ENCODE data around the gene GABRR1. TPM values are rescaled to one million over a fixed set of nuclear protein-coding genes. Genes with fewer than 3 reads are reported as not detected.

Gene GABRR1
- total RNA-seq, 1 experiment from 2014 or later, result not detected

- no peak for TF ChIP-seq ATF3 (IDR thresholded peaks at IDR 0.05)
- TF ChIP-seq SIN3A (IDR thresholded peaks at IDR 0.05; ENCODE audit: low read depth), result no peak
- no peak for TF ChIP-seq EGR1 (IDR thresholded peaks at IDR 0.05; ENCODE audit: low read depth)
- no peak for TF ChIP-seq POLR2A (IDR thresholded peaks at IDR 0.05; ENCODE audit: borderline replicate concordance, extremely low read depth, insufficient read depth, insufficient read length)
- TF ChIP-seq JUND (IDR thresholded peaks at IDR 0.05), result no peak
Measured at GRCh38 chr6:89242574-89243330, 25.6 kb upstream of the GABRR1 start (continued).

- H3K4me3 ChIP-seq (replicated peaks in 1 of 2; ENCODE audit: low read depth in 1 of 2, low read length in 2 of 2), result no peak overlapping the region
- no peaks in the 10 kb centered on the region for H3K4me1 ChIP-seq (ENCODE audit: control insufficient read depth in 1 of 2, insufficient read depth in 2 of 2, low read length in 2 of 2)
- TF ChIP-seq RAD21 (IDR thresholded peaks at IDR 0.05; ENCODE audit: low read depth) (peak; percentile 33; the same call in 1 of the 2 replicates), CTCF (IDR thresholded peaks at IDR 0.05 in 2 of 3, conservative IDR thresholded peaks at IDR 0.05 in 1 of 3; ENCODE audit: borderline replicate concordance in 1 of 3, insufficient read depth in 1 of 3, low read depth in 2 of 3, low read length in 2 of 3) (peak; percentile 36 to 68 (median 55); a peak in 5 of 6 replicates), YY1 (IDR thresholded peaks at IDR 0.05; ENCODE audit: extremely low read depth, insufficient replicate concordance, low read depth, low read length) (no peak), ELF1 (IDR thresholded peaks at IDR 0.05; ENCODE audit: borderline replicate concordance, low read depth) (no peak)
- ChIA-PET POLR2A (interaction anchor here (1.2 kb wide), 1 partner anchor 257 kb away, joined by 3 read pairs; no protein-coding TSS in a partner anchor), RAD21 (ENCODE audit: low non-redundant PET in 1 of 2, low total read pairs in 2 of 2, uncharacterized antibody in 2 of 2, unreplicated experiment in 2 of 2) (no interaction called here), CTCF (no interaction called here)
- no TSS peak for BruUV-seq (replicated peaks)
- no peaks in the 10 kb centered on the region for H3K9me3 ChIP-seq (ENCODE audit: control insufficient read depth in 1 of 2, insufficient read depth in 1 of 2, low read depth in 1 of 2, low read length in 2 of 2)
- no peaks in the 10 kb centered on the region for H3K79me2 ChIP-seq (ENCODE audit: insufficient read depth, low read length)
- ATAC-seq (peak; percentile 68), DNase-seq (ENCODE audit: low read depth, low spot score) (no peak)
- H4K20me1 ChIP-seq (ENCODE audit: insufficient read depth), result no peaks in the 10 kb centered on the region
- intact Hi-C loops (cut with micrococcal nuclease), result no loop called here
- H3K36me3 ChIP-seq (ENCODE audit: control insufficient read depth in 1 of 2, insufficient read depth in 2 of 2, low read length in 2 of 2), result no peaks in the 10 kb centered on the region
- no peaks in the 10 kb centered on the region for H3K27me3 ChIP-seq (ENCODE audit: insufficient read depth, low read length)
- no peaks in the 10 kb centered on the region for H3K9me2 ChIP-seq (ENCODE audit: insufficient read depth)
- H3K9ac ChIP-seq (ENCODE audit: low read length), result no peak overlapping the region
- no peak overlapping the region for H3K4me2 ChIP-seq (ENCODE audit: low read length)
- no peak overlapping the region for H2AFZ ChIP-seq (ENCODE audit: low read depth, low read length, poor library complexity, severe bottlenecking)
- no peak overlapping the region for H3K27ac ChIP-seq (ENCODE audit: low read depth, low read length)
Measured at GRCh38 chr6:89239338-89239737, 22.2 kb upstream of the GABRR1 start.

Data from HCT116 (cell line).